ENCODE measurements around the gene RAB3GAP2. TPM values are rescaled to one million over a fixed set of nuclear protein-coding genes. Genes with fewer than 3 reads are reported as not detected.
"Not testable (repeated sequence)": the region's sequence is repeated elsewhere in the genome, so short reads cannot be mapped to it uniquely, and the experiment has no call there.

RAB3GAP2 gene
- total RNA-seq, 1 donor from 2014 or later: 21.6 TPM

GRCh38 chr1:220225957-220226356 lies 46.3 kb downstream of the RAB3GAP2 start:
- no peak overlapping the region for H3K4me3 ChIP-seq (ENCODE audit: low read depth, low read length)
- no peak for TF ChIP-seq CTCF (conservative IDR thresholded peaks at IDR 0.05; ENCODE audit: low read depth, low read length)
- DNase-seq (ENCODE audit: low read depth): no peak

- TF ChIP-seq CTCF (conservative IDR thresholded peaks at IDR 0.05; ENCODE audit: low read depth, low read length): no peak
Measured at GRCh38 chr1:220224611-220225124, 47.6 kb downstream of the RAB3GAP2 start.

GRCh38 chr1:220224033-220224432 lies 48.2 kb downstream of the RAB3GAP2 start:
- H3K4me3 ChIP-seq (ENCODE audit: low read depth, low read length): no peak overlapping the region
- no peak for TF ChIP-seq CTCF (conservative IDR thresholded peaks at IDR 0.05; ENCODE audit: low read depth, low read length)
- no peak for DNase-seq (ENCODE audit: low read depth)

More at GRCh38 chr1:220224611-220225124, 47.6 kb downstream of the RAB3GAP2 start:
- DNase-seq (ENCODE audit: low read depth): no peak
- no peak overlapping the region for H3K4me3 ChIP-seq (ENCODE audit: low read depth, low read length)

GRCh38 chr1:220222939-220223338 lies 49.3 kb downstream of the RAB3GAP2 start:
- TF ChIP-seq CTCF (conservative IDR thresholded peaks at IDR 0.05; ENCODE audit: low read depth, low read length): no peak
- DNase-seq (ENCODE audit: low read depth): no peak
- no peak overlapping the region for H3K4me3 ChIP-seq (ENCODE audit: low read depth, low read length)

- TF ChIP-seq CTCF (conservative IDR thresholded peaks at IDR 0.05; ENCODE audit: low read depth, low read length): no peak
- DNase-seq (ENCODE audit: low read depth): no peak
- H3K4me3 ChIP-seq (ENCODE audit: low read depth, low read length): no peak overlapping the region
Measured at GRCh38 chr1:220221670-220222069, 50.6 kb downstream of the RAB3GAP2 start.

- no peak for DNase-seq (ENCODE audit: low read depth)
- TF ChIP-seq CTCF (conservative IDR thresholded peaks at IDR 0.05; ENCODE audit: low read depth, low read length): no peak
- no peak overlapping the region for H3K4me3 ChIP-seq (ENCODE audit: low read depth, low read length)
Measured at GRCh38 chr1:220221269-220221668, 51.0 kb downstream of the RAB3GAP2 start.

GRCh38 chr1:220220699-220221040 lies 51.6 kb downstream of the RAB3GAP2 start:
- H3K4me3 ChIP-seq (ENCODE audit: low read depth, low read length); DNase-seq (ENCODE audit: low read depth): not testable (repeated sequence)

Data from epithelial cell of proximal tubule (primary cell).